Measurements from ENCODE around the gene NSRP1.

The NSRP1 gene

DNA sequence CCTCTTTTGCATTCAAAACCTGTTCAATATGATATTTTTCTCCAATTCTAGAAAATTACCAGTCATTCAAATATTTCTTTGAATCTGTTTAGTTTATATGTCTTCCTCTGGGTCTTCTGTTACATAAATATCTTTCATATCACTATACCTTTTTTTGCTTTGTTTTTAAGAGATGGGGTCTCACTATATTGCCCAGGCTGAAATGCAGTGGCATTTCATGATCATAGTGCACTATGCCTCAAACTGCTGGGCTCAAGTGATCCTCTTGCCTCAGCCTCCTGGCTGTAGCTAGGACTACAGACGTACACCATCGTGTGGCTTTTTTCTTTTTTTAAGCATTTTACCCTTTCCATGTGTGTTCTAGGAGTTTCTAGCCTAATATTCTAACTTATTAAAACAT is 38.8 kb downstream of the NSRP1 start:
- Histone ChIP-seq H3K4me3 (ENCODE audit: extremely low read depth, insufficient read depth, low read length, poor library complexity, severe bottlenecking) (no peak overlapping the region), H3K4me1 (ENCODE audit: control insufficient read depth, insufficient read depth, low read length, poor library complexity, severe bottlenecking) (no peaks in the 10 kb centered on the region), H3K9me3 (ENCODE audit: control insufficient read depth, low read length) (peaks cover 7% of the 10 kb centered on the region), H3K27ac (ENCODE audit: low read depth, low read length, severe bottlenecking) (no peak overlapping the region), H3K36me3 (ENCODE audit: control insufficient read depth, insufficient read depth, low read length) (peaks cover 45% of the 10 kb centered on the region)
- WGBS, 2 experiments (ENCODE audit: insufficient coverage in 2 of 2), result no CpG with 5 or more reads among the region's 2 CpGs

- no peak overlapping the region for H3K27ac ChIP-seq (ENCODE audit: low read depth, low read length, severe bottlenecking)
- H3K36me3 ChIP-seq (ENCODE audit: control insufficient read depth, insufficient read depth, low read length), result peaks cover 40% of the 10 kb centered on the region
- 100% methylated on average over 1 of the region's 3 CpGs for WGBS, 2 experiments (ENCODE audit: insufficient coverage in 2 of 2)
- H3K9me3 ChIP-seq (ENCODE audit: control insufficient read depth, low read length), result peaks cover 7% of the 10 kb centered on the region
- H3K4me1 ChIP-seq (ENCODE audit: control insufficient read depth, insufficient read depth, low read length, poor library complexity, severe bottlenecking), result no peaks in the 10 kb centered on the region
- no peak overlapping the region for H3K4me3 ChIP-seq (ENCODE audit: extremely low read depth, insufficient read depth, low read length, poor library complexity, severe bottlenecking)
Observed at GRCh38 chr17:30158896-30159625, 42.4 kb downstream of the NSRP1 start.

- Histone ChIP-seq H3K4me3 (ENCODE audit: extremely low read depth, insufficient read depth, low read length, poor library complexity, severe bottlenecking) (no peak overlapping the region), H3K9me3 (ENCODE audit: control insufficient read depth, low read length) (peaks cover 7% of the 10 kb centered on the region), H3K36me3 (ENCODE audit: control insufficient read depth, insufficient read depth, low read length) (peaks cover 37% of the 10 kb centered on the region), H3K4me1 (ENCODE audit: control insufficient read depth, insufficient read depth, low read length, poor library complexity, severe bottlenecking) (no peaks in the 10 kb centered on the region), H3K27ac (ENCODE audit: low read depth, low read length, severe bottlenecking) (no peak overlapping the region)
- WGBS, 2 experiments (ENCODE audit: insufficient coverage in 2 of 2), result 100% methylated on average over 1 of the region's 3 CpGs; no CpG with 5 or more reads in 1 of the 2 experiments
Observed at GRCh38 chr17:30160419-30161172, 44.0 kb downstream of the NSRP1 start.

GRCh38 chr17:30161601-30162000 is 45.0 kb downstream of the NSRP1 start:
- H3K9me3 ChIP-seq (ENCODE audit: control insufficient read depth, low read length), result peaks cover 7% of the 10 kb centered on the region
- H3K4me3 ChIP-seq (ENCODE audit: extremely low read depth, insufficient read depth, low read length, poor library complexity, severe bottlenecking), result no peak overlapping the region
- no peak overlapping the region for H3K27ac ChIP-seq (ENCODE audit: low read depth, low read length, severe bottlenecking)
- H3K4me1 ChIP-seq (ENCODE audit: control insufficient read depth, insufficient read depth, low read length, poor library complexity, severe bottlenecking), result no peaks in the 10 kb centered on the region
- H3K36me3 ChIP-seq (ENCODE audit: control insufficient read depth, insufficient read depth, low read length), result peaks cover 31% of the 10 kb centered on the region

DNA sequence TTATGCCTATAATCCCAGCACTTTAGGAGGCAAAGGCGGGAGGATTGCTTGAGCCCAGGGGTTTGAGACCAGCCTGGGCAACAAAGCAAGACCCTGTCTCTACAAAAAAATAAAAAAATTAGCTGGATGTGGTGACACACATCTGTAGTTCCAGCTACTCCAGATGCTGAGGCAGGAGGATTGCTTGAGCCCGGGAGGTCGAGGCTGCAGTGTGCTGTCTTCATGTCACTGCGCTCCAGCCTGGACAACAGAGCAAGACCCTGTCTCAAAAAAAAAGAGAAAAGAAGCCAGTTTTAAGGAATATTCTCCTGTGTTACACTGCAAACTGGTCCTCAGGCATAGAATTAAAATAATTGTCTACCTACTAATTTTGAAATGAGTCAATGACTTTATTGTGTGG is 47.9 kb downstream of the NSRP1 start:
- no peaks in the 10 kb centered on the region for H3K4me1 ChIP-seq (ENCODE audit: control insufficient read depth, insufficient read depth, low read length, poor library complexity, severe bottlenecking)
- peaks cover 17% of the 10 kb centered on the region for H3K36me3 ChIP-seq (ENCODE audit: control insufficient read depth, insufficient read depth, low read length)
- H3K4me3 ChIP-seq (ENCODE audit: extremely low read depth, insufficient read depth, low read length, poor library complexity, severe bottlenecking), result no peak overlapping the region
- H3K27ac ChIP-seq (ENCODE audit: low read depth, low read length, severe bottlenecking), result no peak overlapping the region
- H3K9me3 ChIP-seq (ENCODE audit: control insufficient read depth, low read length), result no peaks in the 10 kb centered on the region
- WGBS, 2 experiments (ENCODE audit: insufficient coverage in 2 of 2), result 94 to 100% methylated on average over 3 to 4 of the region's 4 CpGs

GRCh38 chr17:30165147-30165546 is 48.5 kb downstream of the NSRP1 start:
- Histone ChIP-seq H3K27ac (ENCODE audit: low read depth, low read length, severe bottlenecking) (no peak overlapping the region), H3K36me3 (ENCODE audit: control insufficient read depth, insufficient read depth, low read length) (peaks cover 13% of the 10 kb centered on the region), H3K4me3 (ENCODE audit: extremely low read depth, insufficient read depth, low read length, poor library complexity, severe bottlenecking) (no peak overlapping the region), H3K9me3 (ENCODE audit: control insufficient read depth, low read length) (no peaks in the 10 kb centered on the region), H3K4me1 (ENCODE audit: control insufficient read depth, insufficient read depth, low read length, poor library complexity, severe bottlenecking) (no peaks in the 10 kb centered on the region)
- whole genome bisulfite sequencing, 2 experiments (ENCODE audit: insufficient coverage in 2 of 2), result 82 to 96% methylated on average over 1 to 2 of the region's 3 CpGs

GRCh38 chr17:30165960-30166359 is 49.3 kb downstream of the NSRP1 start:
- Histone ChIP-seq H3K36me3 (ENCODE audit: control insufficient read depth, insufficient read depth, low read length) (peaks cover 13% of the 10 kb centered on the region), H3K9me3 (ENCODE audit: control insufficient read depth, low read length) (no peaks in the 10 kb centered on the region), H3K27ac (ENCODE audit: low read depth, low read length, severe bottlenecking) (no peak overlapping the region), H3K4me1 (ENCODE audit: control insufficient read depth, insufficient read depth, low read length, poor library complexity, severe bottlenecking) (no peaks in the 10 kb centered on the region), H3K4me3 (ENCODE audit: extremely low read depth, insufficient read depth, low read length, poor library complexity, severe bottlenecking) (no peak overlapping the region)
- WGBS, 2 experiments (ENCODE audit: insufficient coverage in 2 of 2), result 83% methylated on average over 1 of the region's 1 CpG; no CpG with 5 or more reads in 1 of the 2 experiments

- Histone ChIP-seq H3K4me1 (ENCODE audit: control insufficient read depth, insufficient read depth, low read length, poor library complexity, severe bottlenecking) (no peaks in the 10 kb centered on the region), H3K4me3 (ENCODE audit: extremely low read depth, insufficient read depth, low read length, poor library complexity, severe bottlenecking) (no peak overlapping the region), H3K9me3 (ENCODE audit: control insufficient read depth, low read length) (no peaks in the 10 kb centered on the region), H3K27ac (ENCODE audit: low read depth, low read length, severe bottlenecking) (no peak overlapping the region), H3K36me3 (ENCODE audit: control insufficient read depth, insufficient read depth, low read length) (peaks cover 23% of the 10 kb centered on the region)
Observed at GRCh38 chr17:30170415-30170987, 53.9 kb downstream of the NSRP1 start.

- Histone ChIP-seq H3K9me3 (ENCODE audit: control insufficient read depth, low read length) (no peaks in the 10 kb centered on the region), H3K36me3 (ENCODE audit: control insufficient read depth, insufficient read depth, low read length) (peaks cover 24% of the 10 kb centered on the region), H3K27ac (ENCODE audit: low read depth, low read length, severe bottlenecking) (no peak overlapping the region), H3K4me1 (ENCODE audit: control insufficient read depth, insufficient read depth, low read length, poor library complexity, severe bottlenecking) (no peaks in the 10 kb centered on the region), H3K4me3 (ENCODE audit: extremely low read depth, insufficient read depth, low read length, poor library complexity, severe bottlenecking) (no peak overlapping the region)
- WGBS, 2 experiments (ENCODE audit: insufficient coverage in 2 of 2), result 100% methylated on average over 1 of the region's 1 CpG; no CpG with 5 or more reads in 1 of the 2 experiments
Observed at GRCh38 chr17:30172560-30172959, 55.9 kb downstream of the NSRP1 start.

- Histone ChIP-seq H3K4me1 (ENCODE audit: control insufficient read depth, insufficient read depth, low read length, poor library complexity, severe bottlenecking) (no peaks in the 10 kb centered on the region), H3K36me3 (ENCODE audit: control insufficient read depth, insufficient read depth, low read length) (peaks cover 30% of the 10 kb centered on the region), H3K9me3 (ENCODE audit: control insufficient read depth, low read length) (no peaks in the 10 kb centered on the region), H3K27ac (ENCODE audit: low read depth, low read length, severe bottlenecking) (no peak overlapping the region), H3K4me3 (ENCODE audit: extremely low read depth, insufficient read depth, low read length, poor library complexity, severe bottlenecking) (no peak overlapping the region)
- no CpG with 5 or more reads among the region's 2 CpGs for WGBS, 2 experiments (ENCODE audit: insufficient coverage in 2 of 2)
Observed at GRCh38 chr17:30173649-30174048, 57.0 kb downstream of the NSRP1 start.

DNA sequence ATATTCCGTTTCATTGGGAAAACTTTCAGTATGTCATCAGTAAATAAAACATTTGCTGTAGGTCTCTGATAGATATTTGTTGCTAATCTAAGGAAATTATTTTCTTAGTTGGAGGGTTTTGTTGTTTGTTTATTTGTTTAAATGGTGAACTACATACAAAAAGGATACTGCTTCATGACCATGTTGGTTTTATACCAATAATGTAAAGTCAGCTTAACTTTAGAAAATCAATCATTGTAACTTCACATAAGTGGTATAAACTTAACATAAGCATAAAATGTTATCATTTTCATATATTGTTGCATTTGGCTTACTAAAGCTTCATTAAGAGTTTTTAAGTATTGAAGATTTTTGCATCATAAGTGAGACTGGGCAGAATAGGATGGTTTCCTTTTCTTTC is 57.9 kb downstream of the NSRP1 start:
- Histone ChIP-seq H3K4me1 (ENCODE audit: control insufficient read depth, insufficient read depth, low read length, poor library complexity, severe bottlenecking) (no peaks in the 10 kb centered on the region), H3K27ac (ENCODE audit: low read depth, low read length, severe bottlenecking) (no peak overlapping the region), H3K4me3 (ENCODE audit: extremely low read depth, insufficient read depth, low read length, poor library complexity, severe bottlenecking) (no peak overlapping the region), H3K36me3 (ENCODE audit: control insufficient read depth, insufficient read depth, low read length) (peaks cover 33% of the 10 kb centered on the region), H3K9me3 (ENCODE audit: control insufficient read depth, low read length) (no peaks in the 10 kb centered on the region)
- no CpG with 5 or more reads among the region's 1 CpG for WGBS, 2 experiments (ENCODE audit: insufficient coverage in 2 of 2)
